Lower lobe of right lung (tissue), 2 donors: ENCODE results near the gene CXCR1. TPM values are rescaled to one million over a fixed set of nuclear protein-coding genes. Genes with fewer than 3 reads are reported as not detected.
"Not testable (repeated sequence)": the region's sequence is repeated elsewhere in the genome, so short reads cannot be mapped to it uniquely, and the experiment has no call there.

ENCODE experiments used
- ATAC-seq, 2 donors: fragments of 200-7000 bp; cut with Tn5 transposase; one replicate each; pipeline ENCODE4 v1.9.1; 2020 to 2022; ENCODE audit warnings: mild to moderate bottlenecking in 2 of 2, moderate library complexity in 2 of 2
- DNase-seq: peaks from one replicate; pipeline ENCODE4 v3.0.0-alpha.2; 2020
- H3K27ac ChIP-seq: fragments of 200-600 bp; one replicate; pipeline ENCODE4 v1.8.0; 2022
- H3K27me3 ChIP-seq: fragments of 200-600 bp; one replicate; pipeline ENCODE4 v1.8.0; 2022; ENCODE audit warnings: low read depth
- H3K36me3 ChIP-seq: fragments of 200-600 bp; one replicate; pipeline ENCODE4 v1.8.0; 2022; ENCODE audit warnings: mild to moderate bottlenecking
- H3K4me1 ChIP-seq: fragments of 200-600 bp; one replicate; pipeline ENCODE4 v1.8.0; 2022
- H3K4me3 ChIP-seq: fragments of 200-600 bp; one replicate; pipeline ENCODE4 v1.8.0; 2022; ENCODE audit warnings: mild to moderate bottlenecking
- H3K9me3 ChIP-seq: fragments of 200-600 bp; one replicate; pipeline ENCODE4 v1.8.0; 2022
- intact Hi-C: fragments of 100-400 bp; cut with DNase I; formaldehyde crosslinking; loops from one replicate; pipeline ENCODE4 v1.11.0; 2022
- total RNA-seq: library from RNA; stranded (reverse); fragmentation: NEBNext Ultra II Directional; extraction: Animal tissue kit (Norgen Biotek cat#: 25700); gene quantifications from one replicate; pipeline ENCODE4 v1.2.1, GENCODE V29; 2021
- TF ChIP-seq, protein P1 (sequence below): fragments of 200-600 bp; IDR thresholded peaks from one replicate; pipeline ENCODE4 v1.8.0; 2022; ENCODE audit warnings: antibody characterized with exemption, mild to moderate bottlenecking
- donor health status: DM: no; HTN: yes; CAD: no; lungs with severe emphysema.

The CXCR1 gene
- total RNA-seq, 1 donor from 2014 or later, result 10.4 TPM

DNA sequence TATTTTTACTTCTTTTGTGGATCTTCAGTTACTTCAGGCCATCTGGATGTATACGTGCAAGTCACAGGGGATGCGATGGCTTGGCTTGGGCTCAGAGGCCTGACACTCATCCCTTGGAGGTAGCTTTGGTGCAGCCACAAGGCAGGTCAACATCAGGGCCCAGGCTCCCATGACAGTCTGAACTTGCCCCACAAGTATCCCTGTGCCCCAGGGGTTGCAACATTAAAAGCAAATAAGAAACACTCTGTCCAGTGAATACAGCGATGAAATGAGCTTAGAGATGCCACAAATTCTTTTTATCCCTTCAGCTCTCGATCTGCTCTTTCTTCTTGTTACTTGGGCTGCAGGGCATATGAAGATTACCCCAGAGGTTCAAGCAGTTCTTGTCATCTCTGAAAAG lies 13.0 kb upstream of the CXCR1 start:
- peak in 1 of 2 donors; percentile 47 for ATAC-seq
- Histone ChIP-seq H3K27ac (no peak overlapping the region), H3K4me1 (no peaks in the 10 kb centered on the region), H3K9me3 (no peaks in the 10 kb centered on the region), H3K36me3 (no peaks in the 10 kb centered on the region), H3K27me3 (no peaks in the 10 kb centered on the region), H3K4me3 (no peak overlapping the region)
- no peak for DNase-seq
- TF ChIP-seq, protein P1, sequence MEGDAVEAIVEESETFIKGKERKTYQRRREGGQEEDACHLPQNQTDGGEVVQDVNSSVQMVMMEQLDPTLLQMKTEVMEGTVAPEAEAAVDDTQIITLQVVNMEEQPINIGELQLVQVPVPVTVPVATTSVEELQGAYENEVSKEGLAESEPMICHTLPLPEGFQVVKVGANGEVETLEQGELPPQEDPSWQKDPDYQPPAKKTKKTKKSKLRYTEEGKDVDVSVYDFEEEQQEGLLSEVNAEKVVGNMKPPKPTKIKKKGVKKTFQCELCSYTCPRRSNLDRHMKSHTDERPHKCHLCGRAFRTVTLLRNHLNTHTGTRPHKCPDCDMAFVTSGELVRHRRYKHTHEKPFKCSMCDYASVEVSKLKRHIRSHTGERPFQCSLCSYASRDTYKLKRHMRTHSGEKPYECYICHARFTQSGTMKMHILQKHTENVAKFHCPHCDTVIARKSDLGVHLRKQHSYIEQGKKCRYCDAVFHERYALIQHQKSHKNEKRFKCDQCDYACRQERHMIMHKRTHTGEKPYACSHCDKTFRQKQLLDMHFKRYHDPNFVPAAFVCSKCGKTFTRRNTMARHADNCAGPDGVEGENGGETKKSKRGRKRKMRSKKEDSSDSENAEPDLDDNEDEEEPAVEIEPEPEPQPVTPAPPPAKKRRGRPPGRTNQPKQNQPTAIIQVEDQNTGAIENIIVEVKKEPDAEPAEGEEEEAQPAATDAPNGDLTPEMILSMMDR, result no peak
- intact Hi-C loops, result no loop called here

GRCh38 chr2:218172845-218173244 lies 6.1 kb upstream of the CXCR1 start:
- ATAC-seq (no peak), DNase-seq (no peak)
- Histone ChIP-seq H3K9me3 (no peaks in the 10 kb centered on the region), H3K27me3 (no peaks in the 10 kb centered on the region), H3K36me3 (no peaks in the 10 kb centered on the region), H3K4me1 (no peaks in the 10 kb centered on the region), H3K27ac (no peak overlapping the region), H3K4me3 (no peak overlapping the region)
- TF ChIP-seq, protein P1, result no peak
- intact Hi-C loops, result no loop called here

- ATAC-seq, H3K27me3 ChIP-seq, H3K9me3 ChIP-seq, DNase-seq, intact Hi-C loops, H3K4me1 ChIP-seq, H3K27ac ChIP-seq, H3K36me3 ChIP-seq, H3K4me3 ChIP-seq: not testable (repeated sequence)
Measured at GRCh38 chr2:218171744-218172143, 5.0 kb upstream of the CXCR1 start.

DNA sequence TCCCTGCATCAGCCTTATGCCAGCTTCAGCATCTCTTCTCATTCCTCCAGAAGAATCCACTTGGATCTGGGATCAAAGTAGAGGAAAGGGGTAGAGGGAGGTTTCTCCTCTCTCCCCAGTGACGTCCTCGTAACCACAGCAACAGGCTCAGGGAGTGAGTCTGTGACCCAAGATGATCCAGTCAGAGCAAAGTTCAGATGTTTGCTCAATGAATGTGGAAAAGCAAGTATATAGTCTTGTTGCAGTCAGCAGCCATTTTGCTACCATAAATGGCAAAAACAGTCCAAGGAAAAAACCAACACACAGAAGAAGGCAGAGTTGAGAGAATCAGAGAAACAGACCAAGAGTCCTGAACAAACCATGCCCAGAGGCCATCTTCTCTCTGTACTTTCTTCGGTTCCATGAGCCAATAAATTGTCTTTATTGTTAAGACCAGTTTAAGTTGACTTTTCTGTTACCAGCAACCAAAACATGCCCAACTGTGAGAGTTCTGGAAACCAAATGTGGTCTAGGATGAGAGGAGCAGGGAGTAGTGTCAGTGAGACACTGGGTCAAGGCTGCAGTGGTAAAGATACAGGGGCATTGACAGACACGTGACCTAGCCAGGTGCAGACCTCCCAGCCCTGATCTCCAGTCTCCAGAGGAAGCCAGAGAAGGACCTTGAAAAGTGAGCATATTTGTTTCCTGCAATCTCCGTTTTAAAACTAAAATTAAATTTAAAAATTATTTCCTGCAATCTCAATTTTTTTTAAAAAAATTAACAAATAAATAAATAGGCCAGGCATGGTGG lies 3.2 kb upstream of the CXCR1 start:
- intact Hi-C loops, result no loop called here

GRCh38 chr2:218168635-218169462 lies 2.1 kb upstream of the CXCR1 start:
- no peak overlapping the region for H3K27ac ChIP-seq
- TF ChIP-seq, protein P1, result peak; percentile 76
- peak; percentile 77 to 81 for ATAC-seq
- peaks cover 6% of the 10 kb centered on the region for H3K4me1 ChIP-seq
- no peaks in the 10 kb centered on the region for H3K27me3 ChIP-seq
- intact Hi-C loops, result no loop called here
- H3K36me3 ChIP-seq, result no peaks in the 10 kb centered on the region
- H3K9me3 ChIP-seq, result no peaks in the 10 kb centered on the region
- peak; percentile 60 for DNase-seq
- no peak overlapping the region for H3K4me3 ChIP-seq

More for the DNA sequence above, 3.2 kb upstream of the CXCR1 start:
- Histone ChIP-seq H3K4me1 (peaks cover 6% of the 10 kb centered on the region), H3K36me3 (no peaks in the 10 kb centered on the region), H3K4me3 (no peak overlapping the region), H3K27ac (no peak overlapping the region), H3K9me3 (no peaks in the 10 kb centered on the region), H3K27me3 (no peaks in the 10 kb centered on the region)
- ATAC-seq, result no peak
- no peak for DNase-seq
- TF ChIP-seq, protein P1, result no peak

DNA sequence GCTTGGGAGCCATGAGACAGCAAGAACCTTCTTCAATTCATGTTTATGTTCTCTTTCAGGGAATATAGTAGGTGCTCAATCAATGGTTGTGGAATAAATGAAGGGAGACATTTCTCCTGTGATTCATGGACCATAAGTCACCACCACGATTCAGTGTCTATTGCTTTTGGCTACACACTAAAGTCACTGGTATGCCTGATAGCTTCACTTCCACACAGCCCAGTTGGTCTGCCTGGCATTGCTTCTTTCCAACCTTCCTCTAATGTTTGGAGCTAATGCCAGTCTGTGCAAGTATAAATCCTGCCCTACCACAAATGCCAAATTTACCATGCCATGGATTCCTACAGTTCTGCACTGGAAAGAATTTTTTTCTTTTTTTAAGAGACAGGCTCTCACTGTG lies 1.3 kb upstream of the CXCR1 start:
- no peaks in the 10 kb centered on the region for H3K36me3 ChIP-seq
- no peak for ATAC-seq
- no peaks in the 10 kb centered on the region for H3K27me3 ChIP-seq
- no peak for DNase-seq
- H3K9me3 ChIP-seq, result no peaks in the 10 kb centered on the region
- TF ChIP-seq, protein P1, result no peak
- intact Hi-C loops, result no loop called here
- no peak overlapping the region for H3K4me3 ChIP-seq
- no peak overlapping the region for H3K27ac ChIP-seq
- H3K4me1 ChIP-seq, result peaks cover 6% of the 10 kb centered on the region
